H9 (cell line): ENCODE results near the gene KRT8. TPM values are rescaled to one million over a fixed set of nuclear protein-coding genes. Genes with fewer than 3 reads are reported as not detected.

Source experiments
- DNase-seq: peaks from one replicate; pipeline ENCODE4 v3.0.0-alpha.2; 2017
- H2AFZ ChIP-seq: one replicate; pipeline ENCODE4 v1.6.1; 2013; ENCODE audit warnings: mild to moderate bottlenecking, low read length, control low read depth, moderate library complexity
- H2AK5ac ChIP-seq: 2 replicates; pipeline ENCODE4 v1.6.1; 2013; ENCODE audit warnings: low read length, control low read depth, mixed read lengths; ENCODE audit not compliant: insufficient read length
- H2BK120ac ChIP-seq: one replicate; pipeline ENCODE4 v1.6.1; 2013; ENCODE audit warnings: low read depth, mild to moderate bottlenecking, low read length, control low read depth, inconsistent platforms; ENCODE audit not compliant: poor library complexity, severe bottlenecking
- H2BK12ac ChIP-seq: 2 replicates; pipeline ENCODE4 v1.6.1; 2013; ENCODE audit warnings: low read length, control low read depth, mixed read lengths, low read depth; ENCODE audit not compliant: insufficient read length
- H2BK15ac ChIP-seq: 2 replicates; pipeline ENCODE4 v1.6.1; 2013; ENCODE audit warnings: low read depth, low read length, control low read depth
- H2BK20ac ChIP-seq: one replicate; pipeline ENCODE4 v1.6.1; 2013; ENCODE audit warnings: low read depth, mild to moderate bottlenecking, low read length, control low read depth, inconsistent platforms; ENCODE audit not compliant: poor library complexity, severe bottlenecking
- H2BK5ac ChIP-seq: 2 replicates; pipeline ENCODE4 v1.6.1; 2013; ENCODE audit warnings: low read length, control low read depth, mixed read lengths; ENCODE audit not compliant: insufficient read length
- H3K14ac ChIP-seq: 2 replicates; pipeline ENCODE4 v1.6.1; 2013; ENCODE audit warnings: low read length, control low read depth; ENCODE audit not compliant: insufficient read depth
- H3K18ac ChIP-seq: 2 replicates; pipeline ENCODE4 v1.6.1; 2013; ENCODE audit warnings: low read depth, mild to moderate bottlenecking, mixed read lengths, low read length, control low read depth; ENCODE audit not compliant: insufficient read length
- H3K23ac ChIP-seq: 2 replicates; pipeline ENCODE4 v1.6.1; 2013; ENCODE audit warnings: low read length, control low read depth, mixed read lengths, low read depth; ENCODE audit not compliant: insufficient read length
- H3K23me2 ChIP-seq: 2 replicates; pipeline ENCODE4 v1.6.1; 2013; ENCODE audit warnings: low read depth, mild to moderate bottlenecking, mixed read lengths, low read length, control low read depth; ENCODE audit not compliant: insufficient read length, poor library complexity, severe bottlenecking
- H3K27ac ChIP-seq: 2 replicates; pipeline ENCODE4 v1.5.1; 2013; ENCODE audit warnings: low read length, control low read depth, mixed read lengths, low read depth; ENCODE audit not compliant: insufficient read length
- H3K27me3 ChIP-seq: 2 replicates; pipeline ENCODE4 v1.6.1; 2013; ENCODE audit warnings: low read length, control low read depth, inconsistent platforms; ENCODE audit not compliant: insufficient read depth
- H3K4ac ChIP-seq: 2 replicates; pipeline ENCODE4 v1.6.1; 2013; ENCODE audit warnings: low read depth, mild to moderate bottlenecking, control low read depth, inconsistent platforms, low read length, moderate library complexity
- H3K4me1 ChIP-seq: 2 replicates; pipeline ENCODE4 v1.6.1; 2013; ENCODE audit warnings: low read length, control low read depth, inconsistent platforms; ENCODE audit not compliant: insufficient read depth
- H3K4me2 ChIP-seq: 2 replicates; pipeline ENCODE4 v1.6.1; 2013; ENCODE audit warnings: low read length, control low read depth, mixed read lengths; ENCODE audit not compliant: insufficient read length, insufficient read depth
- H3K56ac ChIP-seq: 2 replicates; pipeline ENCODE4 v1.6.1; 2013; ENCODE audit warnings: low read depth, mild to moderate bottlenecking, mixed read lengths, low read length, control low read depth; ENCODE audit not compliant: insufficient read length
- H3K79me1 ChIP-seq: 2 replicates; pipeline ENCODE4 v1.6.1; 2013; ENCODE audit warnings: low read depth, mild to moderate bottlenecking, moderate library complexity, low read length, control low read depth, inconsistent platforms; ENCODE audit not compliant: insufficient read depth, poor library complexity, severe bottlenecking
- H3K79me2 ChIP-seq: 2 replicates; pipeline ENCODE4 v1.6.1; 2013; ENCODE audit warnings: low read length, control low read depth, inconsistent platforms; ENCODE audit not compliant: insufficient read depth
- H3K9ac ChIP-seq: 2 replicates; pipeline ENCODE4 v1.6.1; 2013; ENCODE audit warnings: low read length, control low read depth, mixed read lengths; ENCODE audit not compliant: insufficient read length; ENCODE audit errors: extremely low read depth
- H3K9me3 ChIP-seq: one replicate; pipeline ENCODE4 v1.6.1; 2013; ENCODE audit warnings: low read depth, low read length, inconsistent platforms; ENCODE audit not compliant: control insufficient read depth
- H3T11ph ChIP-seq: one replicate; pipeline ENCODE4 v1.6.1; 2013; ENCODE audit warnings: mild to moderate bottlenecking, low read length, control low read depth, inconsistent platforms
- H4K20me1 ChIP-seq: one replicate; pipeline ENCODE4 v1.6.1; 2013; ENCODE audit not compliant: control insufficient read depth, insufficient read length, insufficient read depth
- H4K5ac ChIP-seq: 2 replicates; pipeline ENCODE4 v1.6.1; 2013; ENCODE audit warnings: low read depth, mild to moderate bottlenecking, mixed read lengths, low read length, control low read depth; ENCODE audit not compliant: insufficient read length
- H4K8ac ChIP-seq: replicated peaks from 2 replicates; pipeline ENCODE4 v1.6.1; 2013; ENCODE audit warnings: low read length, control low read depth, mixed read lengths, low read depth; ENCODE audit not compliant: insufficient read length
- H4K91ac ChIP-seq: 2 replicates; pipeline ENCODE4 v1.6.1; 2013; ENCODE audit warnings: low read depth, mild to moderate bottlenecking, moderate library complexity, mixed read lengths, low read length, control low read depth; ENCODE audit not compliant: insufficient read length
- H3K27ac Mint-ChIP-seq, 3 experiments: 2 replicates in 2 of 3; 3 replicates in 1 of 3; pipeline ENCODE4 v1.8.0; 2020 to 2021; ENCODE audit warnings: mixed read lengths in 3 of 3, mild to moderate bottlenecking in 1 of 3, moderate library complexity in 1 of 3
- H3K27me3 Mint-ChIP-seq: 2 replicates; pipeline ENCODE4 v1.8.0; 2021; ENCODE audit warnings: low read depth, mild to moderate bottlenecking, moderate library complexity, mixed read lengths
- H3K36me3 Mint-ChIP-seq, 3 experiments: 2 replicates in 2 of 3; 3 replicates in 1 of 3; pipeline ENCODE4 v1.8.0; 2020 to 2021; ENCODE audit warnings: low read depth in 3 of 3, mixed read lengths in 3 of 3; ENCODE audit not compliant: insufficient read depth in 1 of 3
- H3K4me1 Mint-ChIP-seq, 2 experiments: 2 replicates each; pipeline ENCODE4 v1.8.0; 2020; ENCODE audit warnings: mixed read lengths in 2 of 2
- H3K4me3 Mint-ChIP-seq, 2 experiments: 2 replicates in 1 of 2; 3 replicates in 1 of 2; pipeline ENCODE4 v1.8.0; 2020 to 2021; ENCODE audit warnings: mild to moderate bottlenecking in 2 of 2, mixed read lengths in 2 of 2, moderate library complexity in 1 of 2
- H3K9me3 Mint-ChIP-seq, 2 experiments: 2 replicates in 1 of 2; 3 replicates in 1 of 2; pipeline ENCODE4 v1.8.0; 2020; ENCODE audit warnings: mild to moderate bottlenecking in 2 of 2, mixed read lengths in 2 of 2, moderate library complexity in 1 of 2
- WGBS: extraction: QIAGEN DNeasy Blood & Tissue Kit; methylation state at CpG from one replicate; pipeline ENCODE4 v1.1.7; 2013; ENCODE audit warnings: missing lambda C conversion rate, low lambda C conversion rate, mixed read lengths; ENCODE audit not compliant: insufficient read length; ENCODE audit errors: extremely low coverage; 5-methylcytosine and 5-hydroxymethylcytosine counted together
- total RNA-seq: library from RNA; stranded (reverse); gene quantifications from 2 replicates; pipeline ENCODE4 v1.2.1, GENCODE V29; 2021
- TF ChIP-seq, protein P1 (sequence below): fragments of 200-600 bp; sonication (generic); conservative IDR thresholded peaks from 3 replicates; pipeline ENCODE4 v1.8.0; 2021; ENCODE audit warnings: antibody characterized with exemption, mild to moderate bottlenecking

KRT8 gene
- total RNA-seq, 1 experiment from 2014 or later = 244 TPM

DNA sequence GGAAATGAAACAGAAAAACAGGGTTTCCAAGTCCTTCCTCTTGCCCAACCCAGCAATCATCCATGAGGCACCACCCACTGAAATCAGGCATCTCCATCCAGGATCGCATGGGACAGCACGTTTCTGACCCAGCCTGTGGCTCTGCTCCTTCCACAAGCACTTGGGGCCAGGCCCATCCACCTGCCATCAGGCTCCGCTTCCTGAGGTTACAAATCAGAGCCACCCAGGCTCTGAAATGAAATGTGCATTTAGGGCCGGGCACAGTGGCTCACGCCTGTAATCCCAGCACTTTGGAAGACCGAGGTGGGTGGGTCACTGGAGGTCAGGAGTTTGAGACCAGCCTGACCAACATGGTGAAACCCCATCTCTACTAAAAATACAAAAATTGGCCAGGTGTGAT, 55.4 kb downstream of the KRT8 start:
- Histone ChIP-seq H2AFZ (no peak overlapping the region), H2BK15ac (no peak overlapping the region), H2BK20ac (no peak overlapping the region), H2BK5ac (no peak overlapping the region), H4K20me1 (no peaks in the 10 kb centered on the region), H3K14ac (no peak overlapping the region), H3K79me2 (no peaks in the 10 kb centered on the region), H2BK12ac (no peak overlapping the region), H3K9me3 (no peaks in the 10 kb centered on the region), H4K91ac (no peak overlapping the region), H3K18ac (no peak overlapping the region), H3K4ac (no peak overlapping the region), H3K4me1 (no peaks in the 10 kb centered on the region), H2AK5ac (no peak overlapping the region), H3K23me2 (no peaks in the 10 kb centered on the region), H3K4me2 (no peak overlapping the region), H3K27me3 (no peaks in the 10 kb centered on the region), H4K5ac (no peak overlapping the region), H3K56ac (no peak overlapping the region), H3T11ph (no peak overlapping the region), H3K79me1 (no peaks in the 10 kb centered on the region), H3K9ac (no peak overlapping the region), H3K27ac (no peak overlapping the region), H3K23ac (no peak overlapping the region), H2BK120ac (no peak overlapping the region), H4K8ac (no peak overlapping the region)
- no peaks in the 10 kb centered on the region for H3K9me3 Mint-ChIP-seq
- TF ChIP-seq, protein P1, sequence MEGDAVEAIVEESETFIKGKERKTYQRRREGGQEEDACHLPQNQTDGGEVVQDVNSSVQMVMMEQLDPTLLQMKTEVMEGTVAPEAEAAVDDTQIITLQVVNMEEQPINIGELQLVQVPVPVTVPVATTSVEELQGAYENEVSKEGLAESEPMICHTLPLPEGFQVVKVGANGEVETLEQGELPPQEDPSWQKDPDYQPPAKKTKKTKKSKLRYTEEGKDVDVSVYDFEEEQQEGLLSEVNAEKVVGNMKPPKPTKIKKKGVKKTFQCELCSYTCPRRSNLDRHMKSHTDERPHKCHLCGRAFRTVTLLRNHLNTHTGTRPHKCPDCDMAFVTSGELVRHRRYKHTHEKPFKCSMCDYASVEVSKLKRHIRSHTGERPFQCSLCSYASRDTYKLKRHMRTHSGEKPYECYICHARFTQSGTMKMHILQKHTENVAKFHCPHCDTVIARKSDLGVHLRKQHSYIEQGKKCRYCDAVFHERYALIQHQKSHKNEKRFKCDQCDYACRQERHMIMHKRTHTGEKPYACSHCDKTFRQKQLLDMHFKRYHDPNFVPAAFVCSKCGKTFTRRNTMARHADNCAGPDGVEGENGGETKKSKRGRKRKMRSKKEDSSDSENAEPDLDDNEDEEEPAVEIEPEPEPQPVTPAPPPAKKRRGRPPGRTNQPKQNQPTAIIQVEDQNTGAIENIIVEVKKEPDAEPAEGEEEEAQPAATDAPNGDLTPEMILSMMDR = no peak
- peaks cover 0 to 4% of the 10 kb centered on the region in 2 experiments; a peak in 1 of 4 replicates for H3K4me1 Mint-ChIP-seq
- peak overlapping the region in 1 of 3 experiments; percentile 16; a peak in 1 of 7 replicates for H3K27ac Mint-ChIP-seq
- WGBS = no CpG with 5 or more reads among the region's 6 CpGs
- peak; percentile 25 for DNase-seq
- no peak overlapping the region for H3K4me3 Mint-ChIP-seq
- no peaks in the 10 kb centered on the region for H3K36me3 Mint-ChIP-seq
- H3K27me3 Mint-ChIP-seq = peaks cover 16% of the 10 kb centered on the region
